Thyroid gland (tissue), 4 donors: ENCODE results near the gene MRAP. TPM values are rescaled to one million over a fixed set of nuclear protein-coding genes. Genes with fewer than 3 reads are reported as not detected.

Experiments
- DNase-seq, 2 donors: peaks; one replicate each; pipeline ENCODE4 v3.0.0-alpha.2; 2019
- H3K27ac ChIP-seq, 3 donors: fragments of 200-600 bp; sonication (generic); 1 replicate in 2 of 3; 2 replicates in 1 of 3; pipeline ENCODE4 v1.5.1; 2016 to 2019; ENCODE audit warnings: mild to moderate bottlenecking in 1 of 3, moderate library complexity in 1 of 3
- H3K27me3 ChIP-seq: fragments of 200-600 bp; sonication (generic); one replicate; pipeline ENCODE4 v1.5.1; 2019
- H3K36me3 ChIP-seq, 2 donors: fragments of 200-600 bp; sonication (generic); one replicate each; pipeline ENCODE4 v1.5.1; 2016 to 2019
- H3K4me1 ChIP-seq, 2 donors: fragments of 200-600 bp; sonication (generic); one replicate each; pipeline ENCODE4 v1.5.1; 2017 to 2019
- H3K4me3 ChIP-seq, 3 donors: fragments of 200-600 bp; sonication (generic); replicated peaks in 1 of 3; 1 replicate in 2 of 3; 2 replicates in 1 of 3; pipeline ENCODE4 v1.5.1; 2016; ENCODE audit warnings: mild to moderate bottlenecking in 1 of 3
- H3K9me3 ChIP-seq: fragments of 200-600 bp; sonication (generic); one replicate; pipeline ENCODE4 v1.5.1; 2017
- POLR2A ChIP-seq, 2 donors: fragments of 450-650 bp; IDR thresholded peaks; one replicate each; pipeline ENCODE4 v1.6.1; 2017; ENCODE audit warnings: antibody characterized with exemption in 2 of 2, mild to moderate bottlenecking in 2 of 2, moderate library complexity in 1 of 2
- WGBS, 2 donors: methylation state at CpG; one replicate each; pipeline ENCODE4 v1.1.5; 2017; 5-methylcytosine and 5-hydroxymethylcytosine counted together
- intact Hi-C: fragments of 100-400 bp; cut with DNase I; formaldehyde crosslinking; loops from one replicate; pipeline ENCODE4 v1.15.1; 2023
- total RNA-seq, 4 donors: library from RNA; depleted of rRNA; stranded (reverse); fragments of >200 nt; gene quantifications; one replicate each; pipeline ENCODE4 v1.2.3, GENCODE V29; 2016
- TF ChIP-seq, protein P1 (sequence below), 6 experiments: fragments of 200-600 bp in 3 of 6; fragments of 450-650 bp in 3 of 6; sonication (generic) in 3 of 6; IDR thresholded peaks; one replicate each; pipeline ENCODE4 v1.5.1; 2016 to 2019; ENCODE audit warnings: antibody characterized with exemption in 6 of 6, mild to moderate bottlenecking in 2 of 6, inconsistent platforms in 1 of 6, moderate library complexity in 1 of 6

The MRAP gene
- total RNA-seq, 4 donors from 2014 or later, result not detected

DNA sequence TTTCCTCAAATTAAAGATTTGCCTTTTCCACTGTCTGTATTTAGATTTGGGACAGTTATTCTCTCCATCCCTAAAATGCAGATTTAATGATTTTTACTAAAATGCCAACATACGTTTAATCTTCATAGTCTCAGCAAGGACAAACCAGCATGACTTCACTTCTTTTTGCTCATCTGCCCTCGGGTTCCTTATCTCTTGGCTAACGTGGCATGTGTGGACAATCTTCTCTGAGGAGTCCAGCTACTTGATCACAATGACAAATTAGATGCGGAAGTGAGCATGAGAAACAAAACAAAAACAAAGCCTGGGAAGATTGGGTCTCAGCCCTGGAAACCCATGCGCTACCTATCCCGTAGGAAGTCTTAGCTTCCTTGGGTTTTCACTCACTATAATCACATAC is 1.0 kb downstream of the MRAP start:
- intact Hi-C loops, result no loop called here

GRCh38 chr21:32300117-32300681 is 1.5 kb downstream of the MRAP start:
- TF ChIP-seq POLR2A (IDR thresholded peaks at IDR 0.05), result no peak
- TF ChIP-seq, protein P1, sequence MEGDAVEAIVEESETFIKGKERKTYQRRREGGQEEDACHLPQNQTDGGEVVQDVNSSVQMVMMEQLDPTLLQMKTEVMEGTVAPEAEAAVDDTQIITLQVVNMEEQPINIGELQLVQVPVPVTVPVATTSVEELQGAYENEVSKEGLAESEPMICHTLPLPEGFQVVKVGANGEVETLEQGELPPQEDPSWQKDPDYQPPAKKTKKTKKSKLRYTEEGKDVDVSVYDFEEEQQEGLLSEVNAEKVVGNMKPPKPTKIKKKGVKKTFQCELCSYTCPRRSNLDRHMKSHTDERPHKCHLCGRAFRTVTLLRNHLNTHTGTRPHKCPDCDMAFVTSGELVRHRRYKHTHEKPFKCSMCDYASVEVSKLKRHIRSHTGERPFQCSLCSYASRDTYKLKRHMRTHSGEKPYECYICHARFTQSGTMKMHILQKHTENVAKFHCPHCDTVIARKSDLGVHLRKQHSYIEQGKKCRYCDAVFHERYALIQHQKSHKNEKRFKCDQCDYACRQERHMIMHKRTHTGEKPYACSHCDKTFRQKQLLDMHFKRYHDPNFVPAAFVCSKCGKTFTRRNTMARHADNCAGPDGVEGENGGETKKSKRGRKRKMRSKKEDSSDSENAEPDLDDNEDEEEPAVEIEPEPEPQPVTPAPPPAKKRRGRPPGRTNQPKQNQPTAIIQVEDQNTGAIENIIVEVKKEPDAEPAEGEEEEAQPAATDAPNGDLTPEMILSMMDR (IDR thresholded peaks at IDR 0.05), result no peak
- H3K4me3 ChIP-seq, result no peak overlapping the region
- intact Hi-C loops, result no loop called here
- no peaks in the 10 kb centered on the region for H3K4me1 ChIP-seq
- WGBS, 2 donors, result 91 to 92% methylated on average over 41 of the region's 41 CpGs
- H3K27ac ChIP-seq, result no peak overlapping the region
- H3K27me3 ChIP-seq, result no peaks in the 10 kb centered on the region
- H3K36me3 ChIP-seq, result no peaks in the 10 kb centered on the region
- no peaks in the 10 kb centered on the region for H3K9me3 ChIP-seq
- no peak for DNase-seq

More for the DNA sequence above, 1.0 kb downstream of the MRAP start:
- WGBS, 2 donors, result 89 to 91% methylated on average over 6 of the region's 6 CpGs
- Histone ChIP-seq H3K4me1 (no peaks in the 10 kb centered on the region), H3K36me3 (no peaks in the 10 kb centered on the region), H3K27ac (no peak overlapping the region), H3K9me3 (no peaks in the 10 kb centered on the region), H3K27me3 (no peaks in the 10 kb centered on the region), H3K4me3 (no peak overlapping the region)
- TF ChIP-seq, protein P1 (IDR thresholded peaks at IDR 0.05), result no peak
- no peak for TF ChIP-seq POLR2A (IDR thresholded peaks at IDR 0.05)
- no peak for DNase-seq

DNA sequence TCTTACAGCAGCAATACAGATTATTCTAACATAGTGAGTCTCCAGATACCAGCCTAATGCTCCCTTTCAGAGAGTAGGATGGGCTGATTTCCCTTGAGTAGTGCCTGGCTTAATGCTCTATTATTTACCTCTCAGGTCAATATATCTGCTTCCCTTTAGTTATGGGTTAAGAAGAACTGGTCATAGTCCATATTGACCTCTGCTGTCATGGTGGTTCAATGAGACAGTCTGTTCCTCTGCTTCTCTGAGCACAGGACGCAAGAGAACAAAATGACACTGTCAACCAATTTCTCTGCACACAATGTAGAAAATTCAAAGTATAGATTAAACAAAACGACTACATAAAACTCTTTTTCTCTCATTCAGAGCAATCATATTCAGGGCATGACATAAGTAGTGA is 2.9 kb downstream of the MRAP start:
- Histone ChIP-seq H3K9me3 (no peaks in the 10 kb centered on the region), H3K4me1 (no peaks in the 10 kb centered on the region), H3K4me3 (no peak overlapping the region), H3K27ac (no peak overlapping the region), H3K36me3 (no peaks in the 10 kb centered on the region), H3K27me3 (no peaks in the 10 kb centered on the region)
- no peak for TF ChIP-seq POLR2A (IDR thresholded peaks at IDR 0.05)
- TF ChIP-seq, protein P1 (IDR thresholded peaks at IDR 0.05), result no peak
- no peak for DNase-seq
- 91 to 94% methylated on average over 2 of the region's 2 CpGs for WGBS, 2 donors
- intact Hi-C loops, result no loop called here

DNA sequence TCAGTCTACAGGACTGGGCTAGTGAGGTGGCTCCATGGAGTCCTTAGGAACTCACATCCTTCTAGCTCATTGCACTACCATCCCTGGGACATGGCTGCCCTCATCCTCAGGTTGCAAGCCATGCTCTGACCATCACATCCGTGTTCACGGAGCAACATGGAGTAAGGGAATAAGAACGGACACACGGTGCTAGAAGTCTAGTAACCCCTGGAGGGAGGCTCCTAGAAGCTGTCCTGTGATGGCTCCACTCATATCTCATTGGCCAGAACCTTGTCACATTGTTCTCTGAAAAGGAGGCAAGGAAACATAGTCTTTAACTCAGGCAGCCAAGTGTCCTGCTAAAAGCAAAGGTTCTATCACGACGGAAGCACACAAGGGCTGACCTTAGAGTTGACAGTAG is 3.9 kb downstream of the MRAP start:
- Histone ChIP-seq H3K27me3 (no peaks in the 10 kb centered on the region), H3K27ac (no peak overlapping the region), H3K9me3 (no peaks in the 10 kb centered on the region), H3K36me3 (no peaks in the 10 kb centered on the region), H3K4me3 (no peak overlapping the region), H3K4me1 (no peaks in the 10 kb centered on the region)
- TF ChIP-seq, protein P1 (IDR thresholded peaks at IDR 0.05), result no peak
- no peak for TF ChIP-seq POLR2A (IDR thresholded peaks at IDR 0.05)
- WGBS, 2 donors, result 92 to 97% methylated on average over 6 of the region's 6 CpGs
- no peak for DNase-seq
- intact Hi-C loops, result no loop called here

GRCh38 chr21:32303385-32303784 is 4.7 kb downstream of the MRAP start:
- no peaks in the 10 kb centered on the region for H3K9me3 ChIP-seq
- DNase-seq, result no peak
- H3K27me3 ChIP-seq, result no peaks in the 10 kb centered on the region
- no peaks in the 10 kb centered on the region for H3K4me1 ChIP-seq
- no peak overlapping the region for H3K27ac ChIP-seq
- H3K36me3 ChIP-seq, result no peaks in the 10 kb centered on the region
- H3K4me3 ChIP-seq, result no peak overlapping the region
- intact Hi-C loops, result no loop called here
- WGBS, 2 donors, result 96 to 100% methylated on average over 1 of the region's 1 CpG
- TF ChIP-seq POLR2A (IDR thresholded peaks at IDR 0.05), result no peak
- TF ChIP-seq, protein P1 (IDR thresholded peaks at IDR 0.05), result no peak
